ENCODE data around the gene SHH. TPM values are rescaled to one million over a fixed set of nuclear protein-coding genes. Genes with fewer than 3 reads are reported as not detected.

The SHH gene
- total RNA-seq, 3 donors from 2014 or later (not counting 1 experiment from before 2014, with no cell fraction given), result not detected

DNA sequence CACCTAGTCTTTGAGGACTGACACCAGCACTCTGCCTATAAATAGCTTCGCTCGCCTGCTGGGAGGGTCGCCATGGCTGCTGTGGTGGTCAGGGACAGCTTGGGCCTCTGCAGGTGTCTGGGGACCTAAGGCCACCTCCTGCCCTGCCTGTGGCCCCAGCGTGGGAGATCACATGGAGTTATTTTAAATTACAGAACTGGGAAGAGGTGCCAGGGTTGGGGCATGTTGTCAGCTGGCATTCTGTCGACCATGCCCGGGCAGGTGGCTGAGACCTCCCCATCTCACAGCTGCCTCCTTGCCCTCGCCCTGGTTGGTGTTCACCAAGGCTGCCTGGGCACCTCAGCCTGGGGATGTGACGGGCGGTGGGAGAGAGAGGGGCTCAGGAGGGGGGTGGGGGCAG lies 18.1 kb downstream of the SHH start:
- no peak overlapping the region for H3K4me3 Mint-ChIP-seq
- H3K4me1 Mint-ChIP-seq, result peaks cover 0 to 7% of the 10 kb centered on the region in 2 donors
- H3K27ac Mint-ChIP-seq, result no peak overlapping the region
- no peaks in the 10 kb centered on the region for H3K9me3 ChIP-seq (ENCODE audit: control insufficient read depth, insufficient read depth, low read length)
- H3K27ac ChIP-seq (ENCODE audit: low read length), result no peak overlapping the region
- intact Hi-C loops (cut with micrococcal nuclease), result loop anchor here (10.0 kb wide), 1 partner anchor 1031 kb away; no protein-coding TSS in a partner anchor
- DNase-seq (no peak), ATAC-seq (no peak)
- H3K4me1 ChIP-seq (ENCODE audit: control insufficient read depth, insufficient read depth, low read length), result peaks cover 7% of the 10 kb centered on the region
- H3K36me3 ChIP-seq (ENCODE audit: control insufficient read depth, insufficient read depth, low read length), result no peaks in the 10 kb centered on the region
- TF ChIP-seq, protein P1, sequence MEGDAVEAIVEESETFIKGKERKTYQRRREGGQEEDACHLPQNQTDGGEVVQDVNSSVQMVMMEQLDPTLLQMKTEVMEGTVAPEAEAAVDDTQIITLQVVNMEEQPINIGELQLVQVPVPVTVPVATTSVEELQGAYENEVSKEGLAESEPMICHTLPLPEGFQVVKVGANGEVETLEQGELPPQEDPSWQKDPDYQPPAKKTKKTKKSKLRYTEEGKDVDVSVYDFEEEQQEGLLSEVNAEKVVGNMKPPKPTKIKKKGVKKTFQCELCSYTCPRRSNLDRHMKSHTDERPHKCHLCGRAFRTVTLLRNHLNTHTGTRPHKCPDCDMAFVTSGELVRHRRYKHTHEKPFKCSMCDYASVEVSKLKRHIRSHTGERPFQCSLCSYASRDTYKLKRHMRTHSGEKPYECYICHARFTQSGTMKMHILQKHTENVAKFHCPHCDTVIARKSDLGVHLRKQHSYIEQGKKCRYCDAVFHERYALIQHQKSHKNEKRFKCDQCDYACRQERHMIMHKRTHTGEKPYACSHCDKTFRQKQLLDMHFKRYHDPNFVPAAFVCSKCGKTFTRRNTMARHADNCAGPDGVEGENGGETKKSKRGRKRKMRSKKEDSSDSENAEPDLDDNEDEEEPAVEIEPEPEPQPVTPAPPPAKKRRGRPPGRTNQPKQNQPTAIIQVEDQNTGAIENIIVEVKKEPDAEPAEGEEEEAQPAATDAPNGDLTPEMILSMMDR (IDR thresholded peaks at IDR 0.05), result no peak
- H3K4me3 ChIP-seq (ENCODE audit: low read length), result no peak overlapping the region
- no peaks in the 10 kb centered on the region for H3K9me3 Mint-ChIP-seq
- H3K27me3 Mint-ChIP-seq (ENCODE audit: low read depth in 2 of 2), result peaks cover 7 to 10% of the 10 kb centered on the region in 2 donors
- H3K27me3 ChIP-seq (ENCODE audit: control insufficient read depth, insufficient read depth, low read length), result peaks cover 2% of the 10 kb centered on the region
- 86% methylated on average over 9 of the region's 9 CpGs for WGBS (ENCODE audit: insufficient coverage)
- no peaks in the 10 kb centered on the region for H3K36me3 Mint-ChIP-seq

DNA sequence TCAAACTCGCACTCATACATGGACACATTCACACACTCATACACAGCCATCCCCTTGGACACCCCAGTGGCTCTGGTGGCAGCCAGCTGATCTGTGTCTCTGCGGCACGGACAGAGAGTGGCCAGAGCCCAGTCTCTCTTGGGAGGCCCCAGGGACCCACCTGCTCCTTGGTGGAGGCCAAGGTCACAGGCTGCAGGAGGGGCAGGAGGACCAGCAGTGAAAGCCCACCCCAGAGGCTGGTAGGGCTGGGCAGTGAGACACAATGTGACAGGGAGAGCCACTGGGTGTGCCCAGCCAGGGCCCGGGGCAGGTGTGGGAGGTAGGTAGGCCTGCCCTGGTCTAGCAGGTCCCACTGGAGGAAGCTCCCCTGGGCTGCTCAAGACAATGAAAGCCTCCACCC lies 18.5 kb downstream of the SHH start:
- intact Hi-C loops (cut with micrococcal nuclease), result loop anchor here (10.0 kb wide), 1 partner anchor 1031 kb away; no protein-coding TSS in a partner anchor
- TF ChIP-seq, protein P1 (IDR thresholded peaks at IDR 0.05), result no peak
- no peaks in the 10 kb centered on the region for H3K9me3 ChIP-seq (ENCODE audit: control insufficient read depth, insufficient read depth, low read length)
- peaks cover 7% of the 10 kb centered on the region for H3K4me1 ChIP-seq (ENCODE audit: control insufficient read depth, insufficient read depth, low read length)
- Mint-ChIP-seq H3K27ac (no peak overlapping the region), H3K4me1 (peaks cover 0 to 5% of the 10 kb centered on the region in 2 donors), H3K9me3 (no peaks in the 10 kb centered on the region), H3K4me3 (no peak overlapping the region), H3K36me3 (no peaks in the 10 kb centered on the region), H3K27me3 (ENCODE audit: low read depth in 2 of 2) (peaks cover 5% of the 10 kb centered on the region in 2 donors)
- H3K36me3 ChIP-seq (ENCODE audit: control insufficient read depth, insufficient read depth, low read length), result no peaks in the 10 kb centered on the region
- peak in 1 of 3 donors; percentile 21 for ATAC-seq
- H3K27ac ChIP-seq (ENCODE audit: low read length), result no peak overlapping the region
- DNase-seq, result no peak
- no peak overlapping the region for H3K4me3 ChIP-seq (ENCODE audit: low read length)
- 89% methylated on average over 4 of the region's 4 CpGs for WGBS (ENCODE audit: insufficient coverage)
- H3K27me3 ChIP-seq (ENCODE audit: control insufficient read depth, insufficient read depth, low read length), result peaks cover 2% of the 10 kb centered on the region

DNA sequence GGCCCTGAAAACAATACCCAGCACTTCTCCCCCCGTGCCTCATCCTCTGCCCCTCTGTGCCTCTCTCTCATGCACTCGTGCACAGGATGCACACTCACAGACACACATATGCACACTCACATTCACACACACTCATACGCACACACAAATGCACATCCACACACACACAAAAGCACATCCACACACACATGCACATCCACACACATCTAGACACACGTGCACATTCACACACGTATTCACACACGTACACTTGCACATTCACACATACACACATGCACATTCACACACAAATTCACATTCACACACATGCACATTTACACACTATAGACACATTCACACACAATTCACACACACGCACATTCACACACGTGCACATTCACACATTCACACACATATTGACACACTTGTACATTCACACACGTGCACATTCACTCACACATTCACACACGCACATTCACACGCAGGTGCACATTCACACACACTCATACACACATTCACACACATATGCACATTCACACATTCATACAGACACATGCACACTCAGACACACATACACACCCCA lies 19.2 kb downstream of the SHH start:
- H3K9me3 Mint-ChIP-seq, result no peaks in the 10 kb centered on the region
- Histone ChIP-seq H3K36me3 (ENCODE audit: control insufficient read depth, insufficient read depth, low read length) (no peaks in the 10 kb centered on the region), H3K9me3 (ENCODE audit: control insufficient read depth, insufficient read depth, low read length) (no peaks in the 10 kb centered on the region), H3K27me3 (ENCODE audit: control insufficient read depth, insufficient read depth, low read length) (peaks cover 2% of the 10 kb centered on the region), H3K4me1 (ENCODE audit: control insufficient read depth, insufficient read depth, low read length) (peaks cover 7% of the 10 kb centered on the region), H3K4me3 (ENCODE audit: low read length) (no peak overlapping the region), H3K27ac (ENCODE audit: low read length) (no peak overlapping the region)
- H3K27me3 Mint-ChIP-seq (ENCODE audit: low read depth in 2 of 2), result no peaks in the 10 kb centered on the region
- DNase-seq (no peak), ATAC-seq (no peak)
- no peaks in the 10 kb centered on the region for H3K36me3 Mint-ChIP-seq
- intact Hi-C loops (cut with micrococcal nuclease), result loop anchor here (10.0 kb wide), 1 partner anchor 1032 kb away; no protein-coding TSS in a partner anchor
- 88% methylated on average over 11 of the region's 11 CpGs for WGBS (ENCODE audit: insufficient coverage)
- H3K27ac Mint-ChIP-seq, result no peak overlapping the region
- TF ChIP-seq, protein P1 (IDR thresholded peaks at IDR 0.05), result no peak
- no peak overlapping the region for H3K4me3 Mint-ChIP-seq
- no peaks in the 10 kb centered on the region for H3K4me1 Mint-ChIP-seq

Measured in natural killer cell (primary cell).